Epidermal melanocyte (primary cell): ENCODE measurements around the gene TAX1BP3.

Experiments
- DNase-seq: peaks from one replicate; pipeline ENCODE4 v3.0.0; 2011; ENCODE audit warnings: low spot score; ENCODE audit not compliant: insufficient read length

The TAX1BP3 gene

DNA sequence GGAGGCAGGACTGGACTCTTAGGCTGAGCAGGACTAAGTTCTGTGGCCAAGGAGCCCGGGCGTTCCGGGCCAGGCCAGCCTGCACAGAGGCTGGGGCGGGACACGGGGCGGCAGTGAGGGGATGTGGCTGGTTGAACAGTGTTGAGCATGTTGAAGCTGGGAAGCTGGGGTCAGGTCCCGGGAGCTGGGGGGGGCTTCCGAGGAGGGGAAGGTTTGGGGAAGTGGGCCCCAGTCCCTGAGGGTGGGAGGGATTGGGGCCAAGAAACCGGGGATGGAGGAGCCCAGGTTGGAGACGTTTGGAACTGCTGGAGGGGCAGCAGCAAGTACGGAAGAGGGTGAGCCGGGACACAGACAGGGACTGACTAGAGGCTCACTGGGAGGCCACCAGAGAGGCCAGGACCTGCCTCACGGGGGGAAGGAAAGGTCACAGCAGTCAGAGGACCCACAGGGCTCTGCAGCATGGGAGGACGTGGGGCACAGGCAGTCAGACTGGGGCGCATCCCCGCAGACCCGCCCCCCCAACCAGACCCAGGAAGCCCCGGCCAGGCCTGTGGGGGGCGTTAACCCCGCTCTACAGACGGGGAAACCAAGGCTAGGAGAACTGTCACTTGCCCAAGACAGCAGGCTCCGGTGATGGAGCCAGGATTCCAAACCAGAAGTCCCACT, 9.5 kb downstream of the TAX1BP3 start:
- DNase-seq = no peak

DNA sequence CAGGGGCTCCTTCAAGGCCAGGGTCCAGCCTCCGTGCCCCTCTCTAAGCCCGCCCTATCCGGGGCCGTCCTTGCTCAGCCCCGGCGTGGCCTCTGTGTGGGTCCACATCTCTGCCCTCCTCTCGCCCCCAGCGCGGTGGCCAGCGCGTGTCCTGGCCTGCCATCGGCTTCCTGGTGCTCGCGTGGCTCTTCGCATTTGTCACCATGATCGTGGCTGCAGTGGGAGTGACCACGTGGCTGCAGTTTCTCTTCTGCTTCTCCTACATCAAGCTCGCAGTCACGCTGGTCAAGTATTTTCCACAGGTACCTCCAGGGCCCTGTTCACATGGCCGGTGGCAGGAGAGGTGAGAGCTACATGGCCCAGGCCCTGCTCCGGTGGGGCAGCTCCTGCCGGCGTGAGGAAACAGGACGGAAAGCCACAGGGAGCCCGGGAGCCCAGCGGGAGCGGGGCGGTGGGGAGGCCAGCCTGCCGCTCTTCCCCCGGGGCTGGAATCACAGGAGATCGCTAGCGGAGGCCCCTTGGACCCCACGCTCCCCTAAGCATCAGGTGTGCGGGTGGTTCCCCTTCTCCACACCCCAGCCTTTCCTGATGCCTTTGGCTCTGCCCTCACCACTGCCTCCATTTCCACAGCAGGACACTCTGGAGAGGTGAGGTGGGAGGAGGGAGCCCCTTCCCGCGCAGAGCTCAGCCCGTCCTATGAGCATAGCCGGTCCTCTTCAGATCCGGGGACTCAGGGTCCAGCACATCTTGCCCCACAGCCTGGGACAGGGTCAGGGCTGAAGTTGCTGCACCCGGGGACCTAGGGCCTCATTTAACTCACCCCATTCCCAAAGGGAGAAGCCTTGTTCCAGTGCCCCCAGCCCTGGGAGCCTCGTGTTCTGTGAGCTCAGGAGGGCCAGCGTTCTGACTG, 10.2 kb downstream of the TAX1BP3 start:
- no peak for DNase-seq

- no peak for DNase-seq
Observed at GRCh38 chr17:3657588-3657869, 10.8 kb downstream of the TAX1BP3 start.

DNA sequence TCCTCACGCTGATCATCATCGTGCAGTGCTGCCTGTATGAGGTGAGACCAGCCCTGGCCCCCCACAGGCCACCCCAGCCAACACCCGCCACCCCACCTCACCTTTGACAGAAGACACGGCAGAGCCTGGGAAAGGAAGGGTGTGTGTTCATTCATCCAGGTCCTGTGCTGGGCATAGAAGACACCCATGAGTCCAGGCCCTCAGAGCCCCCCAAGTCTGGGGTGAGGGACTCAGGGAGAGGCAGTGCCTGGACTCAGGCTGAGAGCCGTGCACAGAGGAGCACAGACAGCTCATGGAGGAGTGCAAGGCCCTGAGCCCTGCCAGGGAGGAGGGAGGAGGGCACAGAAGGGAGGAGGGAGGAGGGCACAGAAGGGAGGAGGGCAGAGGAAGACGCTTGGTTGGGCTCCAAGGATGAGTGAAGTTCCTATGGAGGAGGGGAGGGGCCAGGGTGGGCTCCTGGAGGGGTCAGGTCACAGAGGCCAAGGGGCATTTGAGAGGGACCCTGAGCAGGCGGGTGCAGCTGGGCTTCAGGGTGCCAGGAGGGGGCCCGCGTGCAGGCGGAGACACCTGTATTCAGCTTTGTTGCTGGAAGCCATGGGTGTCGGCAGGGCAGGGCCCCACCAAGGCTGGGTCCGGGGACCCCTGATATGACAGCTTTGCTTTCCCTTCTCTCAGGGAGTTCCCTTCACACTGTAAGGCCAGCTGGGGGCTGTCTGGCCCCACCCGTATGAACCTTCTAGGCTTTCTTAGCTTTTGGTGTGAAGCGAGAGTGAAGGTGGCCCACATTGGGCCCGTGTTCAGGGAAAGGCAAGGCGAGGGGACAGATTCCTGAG, 11.4 kb downstream of the TAX1BP3 start:
- no peak for DNase-seq

DNA sequence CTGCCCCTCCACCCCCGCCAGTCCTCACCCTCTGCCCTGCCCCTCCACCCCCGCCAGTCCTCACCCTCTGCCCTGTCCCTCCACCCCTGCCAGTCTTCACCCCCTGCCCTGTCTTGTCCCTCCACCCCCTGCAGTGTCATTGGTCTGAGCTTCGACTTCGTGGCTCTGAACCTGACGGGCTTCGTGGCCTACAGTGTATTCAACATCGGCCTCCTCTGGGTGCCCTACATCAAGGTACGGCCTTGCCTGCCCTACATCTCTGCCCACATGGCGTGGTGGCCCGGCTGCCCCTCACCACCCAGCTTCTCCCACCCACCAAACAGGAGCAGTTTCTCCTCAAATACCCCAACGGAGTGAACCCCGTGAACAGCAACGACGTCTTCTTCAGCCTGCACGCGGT, 12.0 kb downstream of the TAX1BP3 start:
- no peak for DNase-seq

DNA sequence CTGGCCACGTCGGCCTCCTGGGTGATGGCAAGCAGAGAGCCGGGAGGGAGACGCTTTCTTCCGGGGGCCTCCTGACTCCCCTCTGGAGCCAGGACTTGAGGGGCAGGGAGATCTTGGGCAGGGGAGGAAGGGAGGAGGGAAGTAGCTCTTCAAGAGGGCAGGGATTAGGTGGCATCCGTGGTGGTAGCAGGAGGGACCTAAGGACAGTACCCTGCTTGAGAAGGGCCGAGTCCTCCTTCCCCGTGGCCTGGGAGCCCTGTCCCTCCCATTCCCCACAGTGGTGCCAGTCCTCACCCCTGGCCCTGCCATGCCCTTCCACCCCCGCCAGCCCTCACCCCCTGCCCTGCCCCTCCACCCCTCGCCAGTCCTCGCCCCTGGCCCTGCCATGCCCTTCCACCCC, 12.6 kb downstream of the TAX1BP3 start:
- no peak for DNase-seq

DNA sequence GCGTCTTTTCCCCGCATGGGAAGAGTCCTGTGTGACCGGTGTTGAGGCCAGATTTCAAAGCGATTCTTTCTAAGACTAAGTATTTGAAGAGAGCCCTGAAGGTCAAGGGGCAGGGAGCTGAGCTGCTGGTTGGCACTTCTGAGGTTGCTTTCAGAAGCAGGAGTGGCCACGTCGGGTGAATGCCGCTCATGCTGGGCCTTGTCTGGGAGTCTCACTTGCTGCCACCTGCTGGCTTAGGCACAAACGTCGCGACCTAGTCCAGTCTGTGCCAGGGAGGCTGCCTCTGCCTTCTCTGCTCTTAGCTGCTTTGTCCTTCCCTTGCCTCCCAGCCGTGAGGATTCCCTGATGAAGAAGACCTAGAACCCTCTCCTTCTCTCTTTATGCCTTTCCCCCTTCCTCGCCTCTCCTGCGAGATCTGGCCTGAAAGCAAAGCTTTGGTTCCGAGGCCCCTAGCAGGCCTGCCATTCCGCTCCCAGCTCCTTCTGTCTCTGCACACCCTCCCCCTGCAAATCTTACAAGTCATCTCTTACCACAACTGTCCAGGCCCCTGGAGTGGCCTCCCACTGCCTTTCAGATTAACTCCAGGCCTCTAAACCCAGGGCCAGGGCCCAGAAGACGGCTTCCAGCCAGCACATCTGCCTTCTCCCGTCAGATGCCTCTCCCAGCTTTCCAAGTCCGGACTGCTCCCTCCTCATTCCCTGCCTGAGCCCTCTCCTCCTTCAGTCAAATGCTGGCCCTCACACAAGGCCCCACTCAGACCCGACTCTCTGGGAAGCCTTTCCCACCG, 20.4 kb downstream of the TAX1BP3 start:
- DNase-seq = peak; percentile 51

GRCh38 chr17:3647251-3647650, 21.1 kb downstream of the TAX1BP3 start:
- DNase-seq = no peak

GRCh38 chr17:3645310-3645709, 23.1 kb downstream of the TAX1BP3 start:
- no peak for DNase-seq

DNA sequence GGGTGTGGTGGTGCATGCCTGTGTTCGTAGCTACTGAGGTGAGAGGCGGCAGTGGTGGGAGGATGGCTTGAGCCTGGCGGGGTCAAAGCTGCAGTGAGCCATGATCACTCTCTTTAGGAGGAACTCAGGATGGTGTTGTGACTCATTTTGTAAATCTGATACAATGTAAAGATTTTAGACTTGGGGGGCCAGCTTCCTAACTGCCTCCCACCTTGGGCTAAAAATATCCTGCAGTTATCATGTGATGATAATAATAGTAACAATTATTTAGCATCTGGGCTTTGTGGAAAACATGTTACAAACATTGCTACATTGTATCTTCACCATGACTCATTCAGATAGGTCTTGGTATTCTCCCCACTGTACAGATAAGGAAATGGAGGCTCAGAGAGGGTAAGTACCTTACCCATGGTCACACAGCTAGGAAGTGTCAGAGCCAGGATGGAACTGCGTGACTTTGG, 24.5 kb downstream of the TAX1BP3 start:
- no peak for DNase-seq

DNA sequence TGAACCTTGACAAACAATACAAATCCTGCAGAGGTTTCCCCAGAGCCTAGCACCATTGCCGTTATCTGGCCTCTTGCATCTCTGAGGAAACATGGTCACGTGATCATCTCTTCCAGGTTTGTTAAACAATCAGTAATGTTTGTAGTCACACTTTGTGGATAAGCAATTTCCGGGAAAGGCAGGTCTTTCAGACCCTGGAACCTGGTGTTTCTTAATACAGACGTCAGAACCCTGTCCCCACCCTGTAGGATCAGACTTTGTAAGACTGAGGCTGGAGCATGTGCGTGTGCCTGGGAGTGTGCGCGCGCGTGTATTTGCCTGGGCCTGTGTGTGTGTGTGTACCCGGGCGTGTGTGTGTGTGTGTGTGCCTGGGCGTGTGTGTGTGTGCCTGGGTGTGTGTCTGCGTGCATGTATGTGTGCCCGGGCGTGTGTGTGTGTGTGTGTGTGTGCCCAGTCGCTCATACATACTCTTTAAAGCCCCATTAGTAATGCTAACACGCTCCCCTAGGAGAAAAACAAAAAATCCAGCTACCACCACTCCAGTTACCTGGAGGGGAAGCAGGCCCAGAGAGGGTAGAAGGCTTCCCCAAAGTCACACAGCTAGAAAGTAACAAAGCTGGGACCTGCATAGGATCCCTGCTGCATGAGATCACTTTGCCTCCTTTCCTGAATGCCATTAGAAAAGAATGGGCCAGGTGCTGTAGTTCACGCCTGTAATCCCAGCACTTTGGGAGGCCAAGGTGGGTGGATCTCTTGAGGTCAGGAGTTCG, 26.5 kb downstream of the TAX1BP3 start:
- no peak for DNase-seq

- no peak for DNase-seq
Observed at GRCh38 chr17:3641014-3641413, 27.4 kb downstream of the TAX1BP3 start.

DNA sequence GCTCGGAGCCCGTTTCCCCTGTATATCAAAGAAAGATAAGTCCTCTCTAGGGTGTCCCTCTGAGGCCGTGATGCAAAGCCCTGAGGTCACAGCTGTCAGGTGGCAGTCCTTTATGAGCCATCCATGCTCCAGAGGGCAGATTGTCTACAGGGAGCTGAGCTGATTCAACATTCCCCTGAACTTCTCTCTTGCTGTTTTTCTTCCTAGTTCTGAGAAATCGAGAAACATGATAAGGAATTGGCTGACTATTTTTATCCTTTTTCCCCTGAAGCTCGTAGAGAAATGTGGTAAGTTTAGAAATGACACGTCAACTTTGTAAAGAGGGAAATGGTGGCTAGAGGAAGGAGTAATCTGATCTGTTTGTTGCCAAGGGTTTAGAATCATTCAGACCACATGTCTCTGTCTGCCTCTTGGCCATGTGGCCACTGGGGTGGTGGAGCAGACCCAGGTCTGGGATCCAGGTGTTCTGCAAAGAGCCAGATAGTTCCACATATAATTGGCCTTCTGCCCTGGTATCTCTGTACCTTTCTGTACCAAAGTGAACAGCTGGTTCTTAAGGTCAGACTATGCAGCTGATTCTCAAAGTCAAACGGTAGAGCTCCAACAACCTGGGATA, 28.3 kb downstream of the TAX1BP3 start:
- no peak for DNase-seq

- DNase-seq = no peak
Observed at GRCh38 chr17:3636908-3637373, 31.4 kb downstream of the TAX1BP3 start.

- peak; percentile 96 for DNase-seq
Observed at GRCh38 chr17:3636154-3636907, 32.0 kb downstream of the TAX1BP3 start, which contains the start of the genes CTNS and SHPK. Gene CTNS, plus strand, starts transcription at chr17:3636760. Its CDS starts 3,447 bp downstream, at chr17:3640207. Gene SHPK, minus strand, starts transcription at chr17:3636250. Its CDS starts 31 bp downstream, at chr17:3636219.

- no peak for DNase-seq
Observed at GRCh38 chr17:3635474-3636153, 32.8 kb downstream of the TAX1BP3 start.

- DNase-seq = no peak
Observed at GRCh38 chr17:3632287-3632686, 36.1 kb downstream of the TAX1BP3 start.

DNA sequence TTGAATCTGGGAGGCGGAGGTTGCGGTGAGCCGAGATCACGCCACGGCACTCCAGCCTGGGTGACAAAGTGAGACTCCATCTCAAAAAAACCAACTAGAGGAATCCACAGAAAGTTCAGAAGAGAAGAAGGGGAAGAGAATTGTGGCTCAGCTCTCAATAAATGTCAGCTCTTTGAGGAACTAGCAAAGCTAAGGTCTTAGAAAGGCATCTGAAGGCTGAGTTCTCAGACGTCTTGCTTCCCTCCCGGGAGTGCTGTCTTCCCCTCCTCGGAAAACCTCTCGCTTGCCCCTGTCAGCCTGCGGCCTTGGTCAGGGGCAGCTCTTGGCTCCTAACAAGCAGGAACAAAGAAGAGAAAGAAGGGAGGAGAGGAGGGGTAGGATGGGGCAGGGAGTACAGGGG, 37.6 kb downstream of the TAX1BP3 start:
- DNase-seq = no peak
